ENCODE results near the gene CNTN4.

The CNTN4 gene

DNA sequence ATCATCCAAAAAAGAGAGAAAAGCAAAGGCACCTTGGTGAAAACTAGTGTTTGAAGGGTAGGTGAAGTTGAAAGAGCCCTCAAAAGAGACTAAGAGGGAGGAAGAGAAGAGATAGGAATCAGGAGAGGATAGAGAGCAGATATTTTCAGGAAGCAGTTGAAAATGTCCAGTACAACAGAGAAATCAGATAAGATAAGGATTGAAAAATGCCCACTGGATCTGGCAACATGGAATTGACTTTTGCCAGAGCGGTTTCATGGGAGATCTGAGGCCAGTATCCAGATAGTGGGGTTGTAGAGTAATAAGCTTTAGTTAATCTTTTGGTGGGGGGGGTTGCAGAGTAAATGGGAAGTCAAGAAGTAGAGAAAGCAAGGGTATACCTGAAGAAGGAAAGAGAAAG is 674.1 kb downstream of the CNTN4 start:
- H3K36me3 ChIP-seq (replicated peaks; ENCODE audit: low read depth, low read length): no peaks in the 10 kb centered on the region
- TF ChIP-seq, protein P1, sequence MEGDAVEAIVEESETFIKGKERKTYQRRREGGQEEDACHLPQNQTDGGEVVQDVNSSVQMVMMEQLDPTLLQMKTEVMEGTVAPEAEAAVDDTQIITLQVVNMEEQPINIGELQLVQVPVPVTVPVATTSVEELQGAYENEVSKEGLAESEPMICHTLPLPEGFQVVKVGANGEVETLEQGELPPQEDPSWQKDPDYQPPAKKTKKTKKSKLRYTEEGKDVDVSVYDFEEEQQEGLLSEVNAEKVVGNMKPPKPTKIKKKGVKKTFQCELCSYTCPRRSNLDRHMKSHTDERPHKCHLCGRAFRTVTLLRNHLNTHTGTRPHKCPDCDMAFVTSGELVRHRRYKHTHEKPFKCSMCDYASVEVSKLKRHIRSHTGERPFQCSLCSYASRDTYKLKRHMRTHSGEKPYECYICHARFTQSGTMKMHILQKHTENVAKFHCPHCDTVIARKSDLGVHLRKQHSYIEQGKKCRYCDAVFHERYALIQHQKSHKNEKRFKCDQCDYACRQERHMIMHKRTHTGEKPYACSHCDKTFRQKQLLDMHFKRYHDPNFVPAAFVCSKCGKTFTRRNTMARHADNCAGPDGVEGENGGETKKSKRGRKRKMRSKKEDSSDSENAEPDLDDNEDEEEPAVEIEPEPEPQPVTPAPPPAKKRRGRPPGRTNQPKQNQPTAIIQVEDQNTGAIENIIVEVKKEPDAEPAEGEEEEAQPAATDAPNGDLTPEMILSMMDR (IDR thresholded peaks at IDR 0.05; ENCODE audit: low read depth, low read length): no peak
- TF ChIP-seq EZH2phosphoT487 (IDR thresholded peaks at IDR 0.05; ENCODE audit: low read depth): no peak
- no peaks in the 10 kb centered on the region for H3K9me3 ChIP-seq (ENCODE audit: insufficient read depth, low read length)
- H3K79me2 ChIP-seq (ENCODE audit: low read length): no peaks in the 10 kb centered on the region
- no peak overlapping the region for H2AFZ ChIP-seq (ENCODE audit: low read depth, low read length)
- H3K9ac ChIP-seq (ENCODE audit: low read length): no peak overlapping the region
- no peaks in the 10 kb centered on the region for H3K27me3 ChIP-seq (ENCODE audit: low read depth, low read length)
- no peak overlapping the region for H3K4me2 ChIP-seq (ENCODE audit: low read length)
- H3K27ac ChIP-seq (ENCODE audit: low read length): no peak overlapping the region
- no peaks in the 10 kb centered on the region for H4K20me1 ChIP-seq (ENCODE audit: insufficient read depth, low read length)
- no peak overlapping the region for H3K4me3 ChIP-seq (ENCODE audit: low read length)
- H3K4me1 ChIP-seq (ENCODE audit: low read length): peaks cover 15% of the 10 kb centered on the region

DNA sequence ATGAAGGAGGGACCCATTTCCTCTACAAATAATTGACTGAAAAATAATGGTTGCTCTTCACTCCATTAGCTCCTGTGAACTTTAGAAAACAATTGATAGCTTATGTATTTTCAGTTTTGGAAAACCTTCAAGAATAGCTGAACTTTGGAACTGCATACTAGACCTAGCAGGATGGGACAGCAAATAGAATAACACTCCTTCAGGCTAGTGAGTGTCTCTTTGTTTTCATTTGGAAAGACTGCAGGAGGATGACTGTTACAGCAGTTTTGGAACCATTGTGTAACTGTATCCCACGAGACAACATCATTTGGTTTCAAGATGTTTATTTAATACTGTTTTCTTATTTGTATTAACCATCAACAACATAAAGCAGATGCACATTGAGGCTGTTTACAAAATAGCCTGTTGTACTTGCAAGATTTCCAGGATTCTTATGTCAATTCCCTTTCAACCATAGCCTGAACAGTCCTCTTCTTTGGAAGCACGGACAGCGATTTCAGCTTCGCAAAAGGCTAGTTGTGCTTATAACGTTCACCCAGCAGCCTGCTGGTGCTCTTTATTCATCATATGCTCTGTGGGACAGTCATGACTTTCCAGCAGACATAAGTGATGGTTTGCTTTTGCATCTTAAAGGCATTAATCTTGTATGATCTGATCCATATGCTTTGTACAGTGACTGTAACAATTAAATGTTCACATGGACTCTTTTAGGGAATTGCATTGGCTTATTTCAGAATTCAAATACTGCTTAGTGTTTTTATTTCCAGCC is 676.0 kb downstream of the CNTN4 start:
- Histone ChIP-seq H2AFZ (ENCODE audit: low read depth, low read length) (no peak overlapping the region), H3K9me3 (ENCODE audit: insufficient read depth, low read length) (no peaks in the 10 kb centered on the region), H3K4me3 (ENCODE audit: low read length) (no peak overlapping the region), H3K79me2 (ENCODE audit: low read length) (no peaks in the 10 kb centered on the region), H3K27me3 (ENCODE audit: low read depth, low read length) (no peaks in the 10 kb centered on the region), H3K4me1 (ENCODE audit: low read length) (peaks cover 15% of the 10 kb centered on the region), H3K36me3 (replicated peaks; ENCODE audit: low read depth, low read length) (no peaks in the 10 kb centered on the region), H3K9ac (ENCODE audit: low read length) (no peak overlapping the region), H3K4me2 (ENCODE audit: low read length) (no peak overlapping the region), H3K27ac (ENCODE audit: low read length) (no peak overlapping the region), H4K20me1 (ENCODE audit: insufficient read depth, low read length) (no peaks in the 10 kb centered on the region)
- TF ChIP-seq, protein P1 (IDR thresholded peaks at IDR 0.05; ENCODE audit: low read depth, low read length): no peak
- no peak for TF ChIP-seq EZH2phosphoT487 (IDR thresholded peaks at IDR 0.05; ENCODE audit: low read depth)

- H3K4me2 ChIP-seq (ENCODE audit: low read length): peak overlapping the region; percentile 71; the same call in 1 of the 2 replicates
- TF ChIP-seq, protein P1 (IDR thresholded peaks at IDR 0.05; ENCODE audit: low read depth, low read length): no peak
- TF ChIP-seq EZH2phosphoT487 (IDR thresholded peaks at IDR 0.05; ENCODE audit: low read depth): no peak
- H4K20me1 ChIP-seq (ENCODE audit: insufficient read depth, low read length): no peaks in the 10 kb centered on the region
- H3K27me3 ChIP-seq (ENCODE audit: low read depth, low read length): no peaks in the 10 kb centered on the region
- H2AFZ ChIP-seq (ENCODE audit: low read depth, low read length): no peak overlapping the region
- no peaks in the 10 kb centered on the region for H3K79me2 ChIP-seq (ENCODE audit: low read length)
- no peak overlapping the region for H3K27ac ChIP-seq (ENCODE audit: low read length)
- no peaks in the 10 kb centered on the region for H3K9me3 ChIP-seq (ENCODE audit: insufficient read depth, low read length)
- H3K4me3 ChIP-seq (ENCODE audit: low read length): no peak overlapping the region
- no peaks in the 10 kb centered on the region for H3K36me3 ChIP-seq (replicated peaks; ENCODE audit: low read depth, low read length)
- no peak overlapping the region for H3K9ac ChIP-seq (ENCODE audit: low read length)
- H3K4me1 ChIP-seq (ENCODE audit: low read length): peaks cover 43% of the 10 kb centered on the region
Observed at GRCh38 chr3:2783261-2783660, 684.6 kb downstream of the CNTN4 start.

- H3K4me1 ChIP-seq (ENCODE audit: low read length): peaks cover 50% of the 10 kb centered on the region
- peak overlapping the region; percentile 71 for H3K4me2 ChIP-seq (ENCODE audit: low read length)
- no peaks in the 10 kb centered on the region for H3K79me2 ChIP-seq (ENCODE audit: low read length)
- peak overlapping the region; percentile 53 for H3K9ac ChIP-seq (ENCODE audit: low read length)
- H3K27me3 ChIP-seq (ENCODE audit: low read depth, low read length): no peaks in the 10 kb centered on the region
- peak overlapping the region; percentile 90 for H3K27ac ChIP-seq (ENCODE audit: low read length)
- H3K36me3 ChIP-seq (replicated peaks; ENCODE audit: low read depth, low read length): no peaks in the 10 kb centered on the region
- no peaks in the 10 kb centered on the region for H4K20me1 ChIP-seq (ENCODE audit: insufficient read depth, low read length)
- peak overlapping the region; percentile 48 for H3K4me3 ChIP-seq (ENCODE audit: low read length)
- no peak overlapping the region for H2AFZ ChIP-seq (ENCODE audit: low read depth, low read length)
- no peaks in the 10 kb centered on the region for H3K9me3 ChIP-seq (ENCODE audit: insufficient read depth, low read length)
- TF ChIP-seq, protein P1 (IDR thresholded peaks at IDR 0.05; ENCODE audit: low read depth, low read length): no peak
- TF ChIP-seq EZH2phosphoT487 (IDR thresholded peaks at IDR 0.05; ENCODE audit: low read depth): no peak
Observed at GRCh38 chr3:2784627-2785026, 686.0 kb downstream of the CNTN4 start.

All from OCI-LY3 (cell line).